ENCODE results near the gene ABCE1. TPM values are rescaled to one million over a fixed set of nuclear protein-coding genes. Genes with fewer than 3 reads are reported as not detected.

Gene ABCE1
- total and polyA plus RNA-seq, 2 of the 8 experiments (the other 6 are each of a cell fraction or from before 2014, with no cell fraction given), result 43.7 to 126 TPM

DNA sequence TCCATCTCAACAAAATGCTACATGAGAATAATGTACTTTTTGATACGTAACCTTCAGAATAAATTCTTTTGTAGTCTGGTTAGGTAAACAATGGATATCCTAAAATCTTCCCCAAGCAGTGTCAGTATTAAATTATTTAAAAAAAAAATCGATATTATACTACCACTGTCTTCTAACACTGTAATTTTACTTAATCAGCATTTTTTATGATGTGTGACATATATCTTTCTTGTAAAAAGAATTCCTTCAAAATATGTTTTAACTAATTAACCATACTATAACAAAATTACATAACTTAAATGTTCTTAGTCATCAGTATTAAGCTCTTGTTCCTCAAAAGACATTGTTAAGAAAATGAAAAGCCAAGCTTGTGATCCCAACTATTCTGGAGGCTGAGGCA is 69.8 kb downstream of the ABCE1 start (continued):
- TF ChIP-seq CHD7 (IDR thresholded peaks at IDR 0.05; ENCODE audit: insufficient replicate concordance, low read length) (no peak), CTCF (IDR thresholded peaks at IDR 0.05; ENCODE audit: control extremely low read depth in 1 of 3, insufficient read depth in 1 of 3, low read depth in 1 of 3, low read length in 3 of 3) (no peak)
